HFF-Myc (cell line): ENCODE measurements around the gene CCT4.
"Not testable (repeated sequence)": the region's sequence is repeated elsewhere in the genome, so short reads cannot be mapped to it uniquely, and the experiment has no call there.

Experiments used
- DNase-seq: peaks from one replicate; pipeline ENCODE4 v3.0.0-alpha.2; 2011; ENCODE audit warnings: low read depth; ENCODE audit errors: extremely low read depth
- H3K4me3 ChIP-seq: replicated peaks from 2 replicates; pipeline ENCODE4 v1.5.1; 2011; ENCODE audit warnings: low read depth, mild to moderate bottlenecking, control low read depth, low read length
- CTCF ChIP-seq: IDR thresholded peaks from 2 replicates; pipeline ENCODE4 v1.5.1; 2012; ENCODE audit warnings: mild to moderate bottlenecking, low read depth, low read length, control low read depth; ENCODE audit errors: missing control alignments

Gene CCT4

GRCh38 chr2:61857224-61857623 lies 31.2 kb downstream of the CCT4 start:
- TF ChIP-seq CTCF: no peak
- DNase-seq: no peak
- no peak overlapping the region for H3K4me3 ChIP-seq

DNA sequence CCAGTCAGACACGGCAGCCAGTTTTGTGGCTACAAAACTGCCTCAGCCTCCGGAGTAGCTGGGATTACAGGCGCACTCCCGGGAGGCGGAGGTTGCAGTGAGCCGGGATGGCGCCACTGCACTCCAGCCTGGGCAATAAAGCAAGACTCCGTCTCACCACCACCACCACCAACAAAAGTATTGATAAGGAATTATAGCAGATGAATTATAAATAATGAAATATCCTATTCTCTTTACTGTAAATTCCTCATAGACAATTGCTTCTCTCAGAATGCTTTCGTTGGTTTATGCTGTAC lies 33.2 kb downstream of the CCT4 start:
- peak overlapping the region; percentile 60 for H3K4me3 ChIP-seq
- no peak for TF ChIP-seq CTCF
- no peak for DNase-seq

GRCh38 chr2:61854564-61855317 lies 33.7 kb downstream of the CCT4 start:
- peak; percentile 96 for DNase-seq
- TF ChIP-seq CTCF: no peak
- peak overlapping the region; percentile 60 for H3K4me3 ChIP-seq

- peak within 1 kb of the TSS; percentile 60 for H3K4me3 ChIP-seq
- peak; percentile 33 for DNase-seq
- no peak for TF ChIP-seq CTCF
Measured at GRCh38 chr2:61853847-61854563, 34.5 kb downstream of the CCT4 start, which contains the start of gene FAM161A. TSS of gene FAM161A (minus strand) at chr2:61854060. CDS start at chr2:61854041, 19 bp downstream.

DNA sequence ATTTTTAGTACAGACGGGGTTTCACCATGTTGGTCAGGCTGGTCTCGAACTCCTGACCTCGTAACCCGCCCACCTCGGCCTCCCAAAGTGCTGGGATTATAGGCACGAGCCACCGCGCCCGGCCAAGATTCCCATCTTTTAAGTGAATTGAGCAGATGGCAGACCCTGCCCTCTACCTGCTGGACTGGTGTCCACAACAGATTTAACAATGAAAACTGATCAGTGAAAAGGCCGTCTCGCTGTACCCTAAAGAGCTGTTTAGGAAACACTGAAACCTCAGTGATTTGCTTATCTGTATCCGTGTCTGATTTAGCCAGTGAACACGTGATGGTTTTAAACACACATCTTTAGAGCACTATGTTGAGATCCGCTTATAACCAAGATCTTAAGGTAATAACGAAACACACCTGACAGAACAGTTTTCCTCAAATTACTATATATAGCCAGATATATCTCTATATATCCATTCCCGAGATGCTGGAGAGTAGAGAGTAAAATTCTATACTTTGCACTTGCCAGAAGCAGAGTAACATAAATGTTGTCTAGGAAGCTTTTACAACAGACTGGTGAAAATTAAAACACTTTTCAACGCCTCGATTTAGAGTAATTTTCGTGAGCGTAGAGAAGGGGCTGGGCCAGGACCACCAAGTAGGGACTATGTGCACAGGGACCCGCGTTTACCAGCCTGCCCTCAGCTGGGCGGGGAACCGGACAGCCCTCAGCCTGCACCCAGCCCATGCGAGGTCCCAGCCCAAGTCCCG lies 35.2 kb downstream of the CCT4 start:
- peak overlapping the region; percentile 60 for H3K4me3 ChIP-seq
- DNase-seq: no peak
- no peak for TF ChIP-seq CTCF

DNA sequence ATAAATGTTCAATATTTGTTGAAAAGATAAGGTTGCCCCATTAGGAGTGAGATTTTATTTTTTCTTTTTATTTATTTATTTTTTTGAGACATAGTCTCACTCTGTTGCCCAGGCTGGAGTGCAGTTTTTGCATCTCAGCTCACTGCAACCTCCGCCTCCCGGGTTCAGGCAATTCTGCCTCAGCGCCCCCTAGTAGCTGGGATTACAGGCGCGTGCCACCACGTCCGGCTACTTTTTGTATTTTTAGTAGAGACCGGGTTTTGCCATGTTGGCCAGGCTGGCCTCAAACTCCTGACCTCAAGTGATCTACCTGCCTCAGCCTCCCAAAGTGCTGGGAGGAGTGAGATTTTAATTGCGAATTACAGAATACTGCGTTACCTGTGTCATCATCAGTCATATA lies 37.2 kb downstream of the CCT4 start:
- not testable (repeated sequence) for DNase-seq, H3K4me3 ChIP-seq

- no peak for DNase-seq
- TF ChIP-seq CTCF: no peak
- no peak overlapping the region for H3K4me3 ChIP-seq
Measured at GRCh38 chr2:61845320-61845719, 43.1 kb downstream of the CCT4 start.
